Neural crest cell (in vitro differentiated cells): ENCODE data around the gene KCNAB2. TPM values are rescaled to one million over a fixed set of nuclear protein-coding genes. Genes with fewer than 3 reads are reported as not detected.

Experiments
- DNase-seq: peaks from one replicate; pipeline ENCODE4 v3.0.0; 2021; ENCODE audit warnings: low read depth, mixed read lengths, low spot score
- H3K27ac Mint-ChIP-seq: one replicate; pipeline ENCODE4 v1.8.0; 2021; ENCODE audit warnings: mild to moderate bottlenecking, mixed read lengths; ENCODE audit not compliant: unreplicated experiment
- H3K27me3 Mint-ChIP-seq: 2 replicates; pipeline ENCODE4 v1.8.0; 2021; ENCODE audit warnings: low read depth, mild to moderate bottlenecking, mixed read lengths
- H3K36me3 Mint-ChIP-seq: 2 replicates; pipeline ENCODE4 v1.8.0; 2021; ENCODE audit warnings: low read depth, mild to moderate bottlenecking, mixed read lengths
- H3K4me1 Mint-ChIP-seq: 2 replicates; pipeline ENCODE4 v1.8.0; 2021; ENCODE audit warnings: mixed read lengths
- H3K4me3 Mint-ChIP-seq: one replicate; pipeline ENCODE4 v1.8.0; 2021; ENCODE audit warnings: mild to moderate bottlenecking, mixed read lengths
- H3K9me3 Mint-ChIP-seq: 2 replicates; pipeline ENCODE4 v1.8.0; 2021; ENCODE audit warnings: mixed read lengths
- total RNA-seq: library from RNA; stranded (reverse); gene quantifications from 2 replicates; pipeline ENCODE4 v1.2.1, GENCODE V29; 2021
- TF ChIP-seq, protein P1 (sequence below): fragments of 200-600 bp; sonication (generic); conservative IDR thresholded peaks from 2 replicates; pipeline ENCODE4 v1.5.0; 2021; ENCODE audit warnings: antibody characterized with exemption, mild to moderate bottlenecking

KCNAB2 gene
- total RNA-seq, 1 donor from 2014 or later = 8.3 TPM

DNA sequence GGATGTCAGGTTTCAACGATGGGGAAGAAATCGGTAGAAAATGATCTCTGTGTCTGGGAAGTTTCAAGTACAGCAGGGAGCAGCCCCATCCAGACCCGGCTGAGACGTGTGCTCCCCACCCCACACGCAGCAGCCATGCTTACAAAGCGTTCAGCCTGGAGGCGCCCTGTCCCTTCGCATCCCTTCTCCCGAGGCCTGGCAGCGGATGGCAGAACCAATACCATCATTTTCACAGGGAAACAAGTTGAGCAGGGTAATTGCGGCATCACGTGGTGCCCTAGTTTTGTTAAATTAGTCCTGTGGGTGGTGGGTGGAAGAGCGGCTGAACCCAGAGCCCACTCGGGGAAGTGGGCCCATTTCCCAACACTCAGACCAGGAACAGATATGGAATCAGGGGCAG is 23.9 kb downstream of the KCNAB2 start:
- no peak overlapping the region for H3K4me3 Mint-ChIP-seq
- TF ChIP-seq, protein P1, sequence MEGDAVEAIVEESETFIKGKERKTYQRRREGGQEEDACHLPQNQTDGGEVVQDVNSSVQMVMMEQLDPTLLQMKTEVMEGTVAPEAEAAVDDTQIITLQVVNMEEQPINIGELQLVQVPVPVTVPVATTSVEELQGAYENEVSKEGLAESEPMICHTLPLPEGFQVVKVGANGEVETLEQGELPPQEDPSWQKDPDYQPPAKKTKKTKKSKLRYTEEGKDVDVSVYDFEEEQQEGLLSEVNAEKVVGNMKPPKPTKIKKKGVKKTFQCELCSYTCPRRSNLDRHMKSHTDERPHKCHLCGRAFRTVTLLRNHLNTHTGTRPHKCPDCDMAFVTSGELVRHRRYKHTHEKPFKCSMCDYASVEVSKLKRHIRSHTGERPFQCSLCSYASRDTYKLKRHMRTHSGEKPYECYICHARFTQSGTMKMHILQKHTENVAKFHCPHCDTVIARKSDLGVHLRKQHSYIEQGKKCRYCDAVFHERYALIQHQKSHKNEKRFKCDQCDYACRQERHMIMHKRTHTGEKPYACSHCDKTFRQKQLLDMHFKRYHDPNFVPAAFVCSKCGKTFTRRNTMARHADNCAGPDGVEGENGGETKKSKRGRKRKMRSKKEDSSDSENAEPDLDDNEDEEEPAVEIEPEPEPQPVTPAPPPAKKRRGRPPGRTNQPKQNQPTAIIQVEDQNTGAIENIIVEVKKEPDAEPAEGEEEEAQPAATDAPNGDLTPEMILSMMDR = no peak
- H3K4me1 Mint-ChIP-seq = no peaks in the 10 kb centered on the region
- H3K27me3 Mint-ChIP-seq = no peaks in the 10 kb centered on the region
- no peaks in the 10 kb centered on the region for H3K36me3 Mint-ChIP-seq
- H3K9me3 Mint-ChIP-seq = no peaks in the 10 kb centered on the region
- H3K27ac Mint-ChIP-seq = peak overlapping the region; percentile 35
- no peak for DNase-seq

DNA sequence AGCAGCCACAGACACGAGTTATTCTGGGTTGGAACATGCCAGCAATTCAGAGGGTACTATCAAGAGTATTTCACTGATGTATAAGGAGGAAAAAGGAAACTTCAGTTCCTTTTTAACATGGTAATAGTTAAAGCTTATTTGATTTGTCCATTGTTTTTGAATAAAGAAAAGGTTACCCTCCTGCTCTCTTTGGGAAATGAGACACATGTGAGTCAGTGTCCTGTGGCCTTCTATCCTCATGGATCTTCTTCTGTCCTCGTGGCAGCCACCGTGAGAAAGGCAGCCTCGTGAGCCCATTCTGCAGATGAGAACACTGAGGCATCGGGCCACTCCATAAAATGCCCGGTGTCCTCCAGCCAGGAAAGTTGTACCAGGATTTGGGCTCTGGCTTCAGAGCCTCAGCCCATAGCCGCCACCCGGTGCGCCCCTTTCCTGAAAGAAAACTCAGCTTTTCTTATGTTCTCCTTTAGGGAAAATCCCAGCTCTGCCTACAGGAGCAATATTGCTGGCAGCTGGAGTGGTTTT is 24.8 kb downstream of the KCNAB2 start:
- DNase-seq = no peak
- no peak overlapping the region for H3K27ac Mint-ChIP-seq
- no peaks in the 10 kb centered on the region for H3K27me3 Mint-ChIP-seq
- TF ChIP-seq, protein P1 = no peak
- H3K4me1 Mint-ChIP-seq = no peaks in the 10 kb centered on the region
- H3K9me3 Mint-ChIP-seq = no peaks in the 10 kb centered on the region
- H3K4me3 Mint-ChIP-seq = no peak overlapping the region
- no peaks in the 10 kb centered on the region for H3K36me3 Mint-ChIP-seq

DNA sequence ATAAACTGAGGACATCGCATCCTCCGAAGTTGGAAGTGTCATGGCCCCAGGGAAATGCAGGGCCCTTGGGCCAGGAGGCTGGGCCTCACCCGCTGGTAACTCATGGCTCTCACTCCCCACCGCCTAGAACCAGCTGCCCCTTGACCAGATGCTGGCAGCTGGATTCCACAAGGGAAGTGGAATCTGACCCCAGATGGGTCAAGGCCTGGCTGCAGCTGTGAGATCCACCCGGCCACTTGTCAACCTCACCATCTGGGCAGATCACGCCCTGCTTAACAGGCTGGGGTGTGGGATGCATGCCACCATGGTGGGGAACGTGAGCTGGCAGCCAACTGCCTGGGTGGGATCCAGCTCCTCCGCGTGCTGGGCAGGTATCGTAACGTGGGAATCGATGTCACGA is 25.5 kb downstream of the KCNAB2 start:
- Mint-ChIP-seq H3K9me3 (no peaks in the 10 kb centered on the region), H3K4me3 (no peak overlapping the region), H3K27me3 (no peaks in the 10 kb centered on the region), H3K27ac (no peak overlapping the region), H3K36me3 (no peaks in the 10 kb centered on the region), H3K4me1 (no peaks in the 10 kb centered on the region)
- no peak for DNase-seq
- TF ChIP-seq, protein P1 = no peak

DNA sequence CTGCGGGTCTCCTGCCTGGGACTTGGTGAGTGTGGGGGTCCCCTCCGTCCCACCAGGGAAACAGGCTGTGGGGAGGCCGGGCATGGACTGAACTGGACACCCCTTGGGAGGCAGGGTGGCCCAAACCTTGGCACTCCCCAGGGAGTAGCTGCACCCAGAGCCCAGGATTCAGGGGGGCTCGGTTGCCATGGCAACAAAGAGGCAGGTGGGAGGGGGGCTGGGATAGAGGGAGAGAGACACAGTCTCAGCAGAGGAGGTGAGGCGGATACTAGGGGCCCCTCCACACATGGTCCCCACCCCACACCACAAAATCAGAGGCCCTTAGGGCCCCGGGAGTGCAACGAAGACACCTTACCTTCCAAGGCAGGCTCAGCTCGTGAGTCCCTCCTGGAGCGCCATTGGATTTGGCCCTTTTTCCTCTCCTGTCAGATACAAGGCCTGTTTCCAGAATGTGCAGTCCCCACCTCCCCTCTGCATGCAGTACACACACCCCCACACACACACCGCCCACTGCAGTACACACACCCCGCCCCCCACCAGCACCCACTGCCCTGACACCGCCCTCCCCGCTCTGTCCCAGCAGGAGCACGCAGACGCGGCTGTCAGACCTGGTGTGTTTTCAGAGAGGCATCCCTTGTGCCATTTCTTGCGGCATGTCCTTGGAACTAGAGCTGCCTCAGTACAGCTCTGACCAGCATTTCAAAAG is 27.2 kb downstream of the KCNAB2 start:
- Mint-ChIP-seq H3K4me3 (no peak overlapping the region), H3K27ac (no peak overlapping the region), H3K27me3 (no peaks in the 10 kb centered on the region), H3K4me1 (no peaks in the 10 kb centered on the region), H3K9me3 (no peaks in the 10 kb centered on the region), H3K36me3 (no peaks in the 10 kb centered on the region)
- TF ChIP-seq, protein P1 = no peak
- DNase-seq = no peak

DNA sequence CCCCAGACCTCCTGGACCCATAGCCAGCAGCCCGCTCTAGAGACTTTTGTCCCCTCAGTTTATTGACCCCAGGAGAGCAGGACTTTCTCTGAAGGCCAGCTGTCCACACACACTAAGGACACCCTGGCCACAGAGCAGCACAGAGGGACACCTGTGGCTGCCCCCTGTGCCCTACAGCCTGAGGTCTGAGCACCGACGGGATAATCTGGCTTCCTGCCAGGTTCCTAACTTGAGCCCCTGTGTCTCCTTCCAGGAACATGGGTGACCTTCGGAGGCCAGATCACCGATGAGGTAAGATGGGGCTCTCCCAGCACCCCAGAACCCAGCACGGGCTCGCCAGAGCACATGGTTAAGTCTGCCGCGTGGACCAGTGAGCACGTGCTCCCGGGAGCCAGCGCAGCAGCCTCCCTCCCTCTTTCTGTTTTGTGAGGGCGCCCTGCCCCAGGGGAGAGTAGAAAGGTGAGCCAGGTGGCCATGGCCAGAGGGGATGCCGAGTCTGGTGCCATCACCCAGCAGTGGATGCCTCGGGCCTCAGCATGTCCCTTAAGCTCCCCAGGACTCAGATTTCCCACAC is 27.9 kb downstream of the KCNAB2 start:
- Mint-ChIP-seq H3K36me3 (no peaks in the 10 kb centered on the region), H3K27ac (no peak overlapping the region), H3K27me3 (no peaks in the 10 kb centered on the region), H3K4me3 (no peak overlapping the region), H3K9me3 (no peaks in the 10 kb centered on the region), H3K4me1 (no peaks in the 10 kb centered on the region)
- no peak for DNase-seq
- TF ChIP-seq, protein P1 = no peak
